Measurements from ENCODE around the gene LAD1.

The LAD1 gene

GRCh38 chr1:201391651-201392511 is 7.2 kb downstream of the LAD1 start:
- DNase-seq (ENCODE audit: low read depth, low spot score): no peak

GRCh38 chr1:201391225-201391624 is 7.9 kb downstream of the LAD1 start:
- DNase-seq (ENCODE audit: low read depth, low spot score): no peak

GRCh38 chr1:201389051-201389450 is 10.1 kb downstream of the LAD1 start:
- no peak for DNase-seq (ENCODE audit: low read depth, low spot score)

DNA sequence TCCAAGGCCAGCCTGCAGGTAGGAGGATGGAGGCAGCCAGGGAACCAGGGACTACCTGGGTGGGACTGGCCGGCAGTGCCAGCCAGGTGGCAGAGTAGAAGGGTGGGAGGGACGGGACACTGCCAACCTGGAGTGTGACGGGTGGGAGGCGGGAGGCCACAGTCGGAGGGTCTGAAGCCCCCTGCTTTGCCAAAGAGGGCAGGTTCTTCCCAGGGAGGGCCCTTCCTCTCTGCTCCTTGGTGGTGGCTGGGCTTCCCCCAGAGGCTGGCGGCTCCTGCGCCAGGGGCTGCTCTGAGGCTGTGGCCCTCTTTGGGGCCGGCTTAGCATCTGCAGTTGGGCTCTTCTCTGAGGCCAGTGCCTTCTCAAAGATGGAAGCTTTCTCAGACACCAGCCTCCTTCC is 12.9 kb downstream of the LAD1 start:
- no peak for DNase-seq (ENCODE audit: low read depth, low spot score)

- DNase-seq (ENCODE audit: low read depth, low spot score): peak; percentile 59
Observed at GRCh38 chr1:201385299-201385891, 13.7 kb downstream of the LAD1 start.

GRCh38 chr1:201384406-201384782 is 14.7 kb downstream of the LAD1 start:
- DNase-seq (ENCODE audit: low read depth, low spot score): no peak

DNA sequence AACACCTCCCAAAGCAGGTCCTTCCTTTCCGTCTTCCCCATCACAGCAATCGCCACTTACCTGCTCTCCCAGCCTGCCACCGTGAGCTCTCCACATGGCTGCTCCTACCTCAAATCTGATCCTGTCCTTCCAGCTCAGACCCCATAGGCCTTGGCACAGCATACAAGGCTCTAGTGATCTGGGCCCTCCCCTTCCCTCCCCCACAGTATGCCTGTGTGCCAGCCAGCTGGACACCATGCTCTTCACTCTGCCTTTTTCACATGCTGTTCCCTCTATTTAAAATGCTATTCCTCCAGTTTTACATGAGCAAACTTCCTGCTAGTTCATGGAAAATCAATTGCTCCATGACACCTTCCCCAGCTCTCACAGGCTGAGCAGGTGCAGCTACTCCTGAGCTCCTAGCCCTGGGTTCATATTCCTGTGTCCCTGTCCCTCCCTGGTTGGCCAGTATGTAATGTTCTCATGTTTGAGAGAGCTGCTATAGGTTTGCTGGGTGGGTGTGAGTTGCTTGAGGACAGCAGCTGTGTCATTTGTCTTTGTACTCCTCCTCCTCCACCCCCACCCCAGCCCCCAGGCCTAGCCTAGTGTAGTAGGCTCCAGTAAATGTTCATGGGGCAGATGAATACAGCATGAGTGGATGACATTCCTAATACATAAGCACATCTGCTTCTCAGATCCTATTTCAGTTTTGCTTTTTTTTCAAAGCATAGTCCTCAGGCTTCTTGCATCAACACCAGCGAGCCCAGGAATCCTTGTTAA is 15.3 kb downstream of the LAD1 start:
- DNase-seq (ENCODE audit: low read depth, low spot score): peak; percentile 71

DNA sequence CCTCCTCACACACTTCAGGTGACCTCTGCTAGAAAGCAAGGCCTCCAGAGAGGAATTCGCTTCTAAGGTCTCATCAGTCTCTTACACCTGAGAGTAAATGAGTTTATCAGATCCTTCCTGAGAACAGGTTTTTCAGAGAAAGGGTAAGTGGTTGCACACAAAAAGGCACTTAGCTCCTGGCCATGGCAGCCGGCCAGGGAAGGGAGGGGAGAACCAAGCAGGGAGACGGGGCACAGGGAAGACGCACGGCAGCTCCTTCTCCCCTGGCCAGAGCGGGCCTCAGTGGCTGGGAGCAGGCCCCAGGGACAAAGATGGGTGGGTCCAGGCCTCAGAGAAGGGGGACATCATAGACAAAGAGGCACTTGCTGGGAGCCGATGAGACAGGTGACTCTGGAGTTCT is 18.0 kb downstream of the LAD1 start:
- DNase-seq (ENCODE audit: low read depth, low spot score): no peak

DNA sequence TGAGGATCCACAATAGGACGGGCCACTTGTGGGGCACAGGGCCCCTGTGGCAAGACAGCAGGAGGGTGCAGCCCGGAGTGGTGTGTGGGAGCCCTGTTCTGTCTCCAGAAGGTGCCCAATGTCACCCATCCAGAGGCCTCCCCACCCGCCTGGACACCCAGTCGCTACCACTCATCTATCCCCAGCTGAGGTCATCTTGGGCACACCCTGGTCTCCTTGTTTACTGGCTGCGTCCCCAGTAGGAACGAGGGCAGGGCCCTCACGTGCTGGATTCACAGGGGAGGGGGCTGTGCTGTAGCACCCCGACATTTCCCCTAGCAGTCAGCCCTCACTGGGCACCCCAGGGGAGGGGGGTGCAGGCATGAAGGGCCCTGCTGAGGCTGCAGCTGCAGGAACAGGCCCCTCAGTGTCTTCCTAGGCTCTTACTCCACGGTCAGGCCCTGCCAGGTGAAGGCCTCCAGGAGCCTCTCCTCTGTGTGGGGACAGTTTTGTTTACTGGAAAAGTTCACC is 19.3 kb downstream of the LAD1 start:
- no peak for DNase-seq (ENCODE audit: low read depth, low spot score)

- DNase-seq (ENCODE audit: low read depth, low spot score): no peak
Observed at GRCh38 chr1:201378804-201379203, 20.3 kb downstream of the LAD1 start.

DNA sequence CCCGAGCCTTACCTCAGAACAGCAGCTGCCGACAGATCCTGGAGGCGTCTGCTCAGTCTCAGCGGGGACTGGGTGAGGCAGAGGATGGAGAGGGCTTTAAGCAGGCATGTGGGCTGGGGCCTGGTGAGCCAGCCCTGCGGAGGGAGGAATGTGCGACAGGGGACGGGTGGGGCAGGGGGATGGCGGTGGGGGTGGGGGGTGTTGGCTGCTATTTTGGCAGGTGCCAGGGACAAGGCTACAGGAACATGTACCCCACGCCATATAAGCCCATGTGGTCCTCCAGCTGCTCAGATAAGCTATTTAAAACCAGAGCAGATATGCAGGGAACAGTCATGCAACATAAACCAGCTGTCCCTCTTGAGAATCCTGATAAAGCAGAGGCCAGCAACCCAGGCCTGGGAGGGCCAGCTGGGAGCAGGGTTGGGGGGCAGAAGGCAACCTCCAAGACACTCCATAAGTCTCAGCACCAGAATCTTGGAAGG is 21.5 kb downstream of the LAD1 start, which contains the start of gene TNNT2:
TSS of gene TNNT2 (minus strand) at position 70 of the 482 bp plus-strand sequence. CDS start 4,426 bp downstream, outside the sequence.
- no peak for DNase-seq (ENCODE audit: low read depth, low spot score)

GRCh38 chr1:201376464-201377374 is 22.4 kb downstream of the LAD1 start:
- DNase-seq (ENCODE audit: low read depth, low spot score): peak; percentile 49

GRCh38 chr1:201376107-201376463 is 23.0 kb downstream of the LAD1 start:
- DNase-seq (ENCODE audit: low read depth, low spot score): no peak

DNA sequence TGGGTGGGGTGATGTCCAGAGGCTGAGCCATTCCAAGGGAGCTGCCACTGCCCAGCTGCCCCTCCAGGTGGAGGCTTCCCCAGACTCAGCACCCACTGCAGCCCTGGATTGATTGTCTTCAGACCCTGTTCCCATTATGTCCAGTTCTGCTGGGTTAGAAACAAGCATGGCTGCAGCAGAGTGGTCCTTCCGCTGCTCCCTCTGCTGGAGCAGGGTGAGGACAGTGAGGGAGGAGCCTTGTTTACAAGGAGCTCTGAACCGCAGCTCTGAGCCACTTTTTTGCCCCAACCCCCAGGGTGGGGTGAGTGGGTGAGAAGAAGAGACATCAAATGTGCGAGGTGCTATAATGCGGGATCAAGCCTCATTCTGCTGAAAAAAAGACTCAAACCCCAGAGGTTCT is 24.0 kb downstream of the LAD1 start:
- no peak for DNase-seq (ENCODE audit: low read depth, low spot score)

- DNase-seq (ENCODE audit: low read depth, low spot score): no peak
Observed at GRCh38 chr1:201374364-201374763, 24.8 kb downstream of the LAD1 start.

GRCh38 chr1:201371792-201372191 is 27.3 kb downstream of the LAD1 start:
- no peak for DNase-seq (ENCODE audit: low read depth, low spot score)

GRCh38 chr1:201371276-201371675 is 27.8 kb downstream of the LAD1 start:
- no peak for DNase-seq (ENCODE audit: low read depth, low spot score)

GRCh38 chr1:201370500-201370899 is 28.6 kb downstream of the LAD1 start:
- no peak for DNase-seq (ENCODE audit: low read depth, low spot score)

GRCh38 chr1:201369209-201369608 is 29.9 kb downstream of the LAD1 start:
- no peak for DNase-seq (ENCODE audit: low read depth, low spot score)

DNA sequence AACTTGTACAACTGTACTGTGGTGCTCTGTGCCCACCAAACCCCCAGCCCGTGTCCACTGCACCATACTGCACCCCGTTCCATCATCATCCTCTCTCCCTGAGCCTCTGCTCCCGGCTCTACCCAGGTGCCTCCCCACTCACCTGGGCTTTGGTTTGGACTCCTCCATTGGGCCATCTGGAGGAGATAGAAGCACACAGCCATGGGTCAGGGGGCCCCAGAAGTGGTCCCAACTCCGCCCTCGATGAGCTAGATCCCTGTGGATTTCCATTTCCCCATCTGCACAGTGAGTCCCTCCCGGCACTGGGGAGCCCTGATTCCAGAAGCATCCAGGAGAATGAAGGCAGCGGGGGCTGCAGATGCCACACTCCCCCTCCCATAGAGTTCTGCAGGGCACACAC is 32.4 kb downstream of the LAD1 start:
- no peak for DNase-seq (ENCODE audit: low read depth, low spot score)

DNA sequence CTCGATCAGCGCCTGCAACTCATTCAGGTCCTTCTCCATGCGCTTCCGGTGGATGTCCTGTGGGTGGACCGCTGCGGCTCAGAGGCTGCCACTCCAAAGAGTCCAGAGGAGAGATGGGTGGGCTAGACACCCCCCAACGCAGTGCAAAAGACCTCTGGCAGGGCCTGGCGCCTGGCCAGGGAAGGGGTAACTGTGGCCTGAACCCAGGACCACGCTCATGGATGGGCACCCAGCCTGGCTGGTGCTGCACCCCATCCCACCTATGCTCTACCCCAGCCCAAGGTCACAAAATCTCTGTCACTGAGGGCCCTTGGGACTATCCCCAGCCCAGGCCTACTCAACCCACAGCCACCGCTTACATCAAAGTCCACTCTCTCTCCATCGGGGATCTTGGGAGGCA is 33.9 kb downstream of the LAD1 start:
- no peak for DNase-seq (ENCODE audit: low read depth, low spot score)

All from astrocyte of the hippocampus (primary cell).